H1 (cell line): Measurements from ENCODE around the gene WDR43. TPM values are rescaled to one million over a fixed set of nuclear protein-coding genes. Genes with fewer than 3 reads are reported as not detected.

Experiments
- CTCF ChIA-PET: fragments of 300-600 bp; sonication (Branson Sonifier 250); formaldehyde crosslinking; loops from one replicate; lab custom pipeline; 2021; ENCODE audit not compliant: partially characterized antibody; lab: Charles Lee
- POLR2A ChIA-PET: fragments of 300-600 bp; sonication (Branson Sonifier 250); formaldehyde crosslinking; loops from one replicate; lab custom pipeline; 2021; ENCODE audit warnings: inconsistent platforms; ENCODE audit not compliant: partially characterized antibody; lab: Charles Lee
- DNase-seq, 2 experiments: peaks; one replicate each; pipeline versions ENCODE4 v3.0.0 to v3.0.0-alpha.2; 2010 to 2022; ENCODE audit warnings: low spot score in 2 of 2, low read depth in 1 of 2, mixed read lengths in 1 of 2
- FAIRE-seq: peaks from 2 replicates; lab custom pipeline; 2011; peaks lifted over from hg19 to GRCh38; lab: Jason Lieb, UNC
- H2AFZ ChIP-seq: 2 replicates; pipeline ENCODE4 v1.8.1; 2012; ENCODE audit warnings: low read length, inconsistent platforms
- H2AK5ac ChIP-seq: 2 replicates; pipeline ENCODE4 v1.6.1; 2013; ENCODE audit warnings: low read depth, low read length
- H2BK120ac ChIP-seq: replicated peaks from 2 replicates; pipeline ENCODE3; 2013; ENCODE audit warnings: low read depth, low read length, inconsistent platforms
- H2BK12ac ChIP-seq: 2 replicates; pipeline ENCODE4 v1.6.1; 2013; ENCODE audit warnings: low read depth, low read length
- H2BK15ac ChIP-seq: 2 replicates; pipeline ENCODE4 v1.6.1; 2013; ENCODE audit warnings: low read length
- H2BK20ac ChIP-seq: 2 replicates; pipeline ENCODE4 v1.6.1; 2013; ENCODE audit warnings: low read length
- H2BK5ac ChIP-seq: 2 replicates; pipeline ENCODE4 v1.6.1; 2013; ENCODE audit warnings: low read depth, low read length
- H3K14ac ChIP-seq: 2 replicates; pipeline ENCODE4 v1.6.1; 2013; ENCODE audit warnings: inconsistent platforms; ENCODE audit not compliant: insufficient read length
- H3K18ac ChIP-seq: 2 replicates; pipeline ENCODE4 v1.6.1; 2013; ENCODE audit warnings: low read length; ENCODE audit errors: extremely low read depth
- H3K23ac ChIP-seq: 2 replicates; pipeline ENCODE4 v1.6.1; 2013; ENCODE audit warnings: inconsistent platforms; ENCODE audit not compliant: insufficient read length
- H3K23me2 ChIP-seq: 2 replicates; pipeline ENCODE4 v1.6.1; 2013; ENCODE audit warnings: low read depth, low read length
- H3K27ac ChIP-seq: 2 replicates; pipeline ENCODE4 v1.6.1; 2011; ENCODE audit warnings: low read depth, low read length, inconsistent platforms
- H3K27me3 ChIP-seq, 4 experiments: replicated peaks in 1 of 4; 1 replicate in 1 of 4; 2 replicates in 3 of 4; pipeline versions ENCODE4 v1.6.1 to v1.8.1; 2011 to 2013; ENCODE audit warnings: low read length in 3 of 4, mild to moderate bottlenecking in 3 of 4, inconsistent platforms in 2 of 4, mixed read lengths in 2 of 4, moderate library complexity in 1 of 4; ENCODE audit not compliant: control insufficient read depth in 3 of 4, insufficient read depth in 3 of 4; ENCODE audit errors: extremely low read depth in 1 of 4
- H3K36me3 ChIP-seq, 4 experiments: 2 replicates each; pipeline versions ENCODE4 v1.6.1 to v1.8.1; 2011 to 2013; ENCODE audit warnings: mild to moderate bottlenecking in 4 of 4, low read length in 3 of 4, moderate library complexity in 2 of 4, control low read depth in 1 of 4, inconsistent platforms in 1 of 4; ENCODE audit not compliant: insufficient read depth in 4 of 4, control insufficient read depth in 2 of 4
- H3K4ac ChIP-seq: replicated peaks from 2 replicates; pipeline ENCODE3; 2013; ENCODE audit warnings: low read length, low read depth, mixed read lengths, inconsistent platforms; ENCODE audit not compliant: insufficient read length
- H3K4me1 ChIP-seq, 4 experiments: replicated peaks in 1 of 4; 1 replicate in 1 of 4; 2 replicates in 3 of 4; pipeline versions ENCODE4 v1.6.1 to v1.8.1; 2011 to 2013; ENCODE audit warnings: low read length in 3 of 4, inconsistent platforms in 2 of 4, mixed read lengths in 1 of 4; ENCODE audit not compliant: insufficient read depth in 4 of 4, control insufficient read depth in 3 of 4
- H3K4me2 ChIP-seq, 2 experiments: 2 replicates each; pipeline versions ENCODE4 v1.6.1 to v1.8.1; 2011 to 2013; ENCODE audit warnings: low read depth in 2 of 2, low read length in 2 of 2, control low read depth in 1 of 2, inconsistent platforms in 1 of 2, mild to moderate bottlenecking in 1 of 2; ENCODE audit not compliant: insufficient read depth in 1 of 2
- H3K4me3 ChIP-seq, 4 experiments: fragments of 200-600, 300-600 bp in 1 of 4; sonication (generic), shearing (Covaris generic), sonication (Bioruptor Twin) in 1 of 4; 2 replicates each; pipeline versions ENCODE4 v1.5.1 to v1.8.1; 2011 to 2016; ENCODE audit warnings: low read length in 4 of 4, low read depth in 3 of 4, control low read depth in 2 of 4, inconsistent platforms in 2 of 4, mild to moderate bottlenecking in 2 of 4, mixed read lengths in 1 of 4, moderate library complexity in 1 of 4; ENCODE audit not compliant: insufficient read depth in 2 of 4; ENCODE audit errors: extremely low read depth in 1 of 4
- H3K56ac ChIP-seq: replicated peaks from 2 replicates; pipeline ENCODE3; 2013; ENCODE audit warnings: low read depth, mild to moderate bottlenecking, mixed read lengths, low read length, inconsistent platforms; ENCODE audit not compliant: insufficient read length
- H3K79me1 ChIP-seq: 2 replicates; pipeline ENCODE4 v1.6.1; 2013; ENCODE audit warnings: low read depth, low read length, control low read depth
- H3K79me2 ChIP-seq, 2 experiments: 2 replicates each; pipeline versions ENCODE4 v1.6.1 to v1.8.1; 2012 to 2013; ENCODE audit warnings: low read length in 2 of 2, mild to moderate bottlenecking in 2 of 2, inconsistent platforms in 1 of 2; ENCODE audit not compliant: insufficient read depth in 2 of 2, control insufficient read depth in 1 of 2
- H3K9ac ChIP-seq, 4 experiments: replicated peaks in 1 of 4; 1 replicate in 1 of 4; 2 replicates in 3 of 4; pipeline versions ENCODE4 v1.6.1 to v1.8.1; 2011 to 2013; ENCODE audit warnings: low read depth in 3 of 4, low read length in 3 of 4, control low read depth in 2 of 4, mild to moderate bottlenecking in 2 of 4, moderate library complexity in 2 of 4, inconsistent platforms in 1 of 4; ENCODE audit errors: extremely low read depth in 1 of 4
- H3K9me3 ChIP-seq, 2 experiments: 2 replicates each; pipeline versions ENCODE4 v1.6.1 to v1.8.1; 2012 to 2013; ENCODE audit warnings: mild to moderate bottlenecking in 2 of 2, moderate library complexity in 2 of 2, control low read depth in 1 of 2, inconsistent platforms in 1 of 2, low read depth in 1 of 2, low read length in 1 of 2, mixed read lengths in 1 of 2; ENCODE audit not compliant: insufficient read depth in 2 of 2
- H4K20me1 ChIP-seq, 2 experiments: replicated peaks in 1 of 2; 2 replicates each; pipeline versions ENCODE3 to v1.8.1; 2011 to 2013; ENCODE audit warnings: inconsistent platforms in 2 of 2, low read length in 2 of 2, mild to moderate bottlenecking in 1 of 2; ENCODE audit not compliant: insufficient read depth in 2 of 2, control insufficient read depth in 1 of 2
- H4K5ac ChIP-seq: 2 replicates; pipeline ENCODE4 v1.6.1; 2013; ENCODE audit warnings: low read length, low read depth, mixed read lengths, inconsistent platforms; ENCODE audit not compliant: insufficient read length
- H4K8ac ChIP-seq: 2 replicates; pipeline ENCODE4 v1.8.0; 2013; ENCODE audit warnings: mild to moderate bottlenecking, moderate library complexity, low read length, inconsistent platforms; ENCODE audit not compliant: insufficient read depth; ENCODE audit errors: extremely low read depth
- H4K91ac ChIP-seq: replicated peaks from 2 replicates; pipeline ENCODE3; 2013; ENCODE audit warnings: low read length, mixed read lengths, inconsistent platforms; ENCODE audit not compliant: insufficient read length
- CEBPB ChIP-seq: IDR thresholded peaks from 2 replicates; pipeline ENCODE4 v1.6.1; 2012; ENCODE audit warnings: low read depth, low read length
- CHD1 ChIP-seq: IDR thresholded peaks from 2 replicates; pipeline ENCODE4 v1.6.1; 2012; ENCODE audit warnings: low read depth, low read length, improper control_type of control experiment
- HDAC6 ChIP-seq: IDR thresholded peaks from one replicate; pipeline ENCODE4 v1.7.1; 2012; ENCODE audit warnings: low read depth, mild to moderate bottlenecking, inconsistent platforms, low read length, moderate library complexity
- POLR2A ChIP-seq, 2 experiments: IDR thresholded peaks; 1 replicate in 1 of 2; 2 replicates in 1 of 2; pipeline ENCODE4 v1.6.1; 2011; ENCODE audit warnings: low read depth in 2 of 2, low read length in 2 of 2, mild to moderate bottlenecking in 2 of 2; ENCODE audit errors: control extremely low read depth in 1 of 2
- SRF ChIP-seq: IDR thresholded peaks from 2 replicates; pipeline ENCODE4 v1.6.1; 2011; ENCODE audit warnings: mild to moderate bottlenecking, low read depth, low read length, moderate library complexity
- TAF7 ChIP-seq: optimal IDR thresholded peaks from 2 replicates; pipeline ENCODE3; 2011; ENCODE audit warnings: low read depth, mild to moderate bottlenecking, inconsistent platforms, low read length, moderate library complexity, borderline replicate concordance
- TCF12 ChIP-seq: IDR thresholded peaks from 2 replicates; pipeline ENCODE4 v1.6.1; 2011; ENCODE audit warnings: low read depth, mild to moderate bottlenecking, low read length
- USF2 ChIP-seq: IDR thresholded peaks from 2 replicates; pipeline ENCODE4 v1.6.1; 2011; ENCODE audit warnings: low read length, improper control_type of control experiment
- WGBS, 2 experiments: shearing (Covaris generic) in 1 of 2; methylation state at CpG; one replicate each; pipeline versions ENCODE4 v1.1.6 to v1.1.7; 2013 to 2015; ENCODE audit warnings: low lambda C conversion rate in 2 of 2, mixed read lengths in 2 of 2, inconsistent platforms in 1 of 2, low coverage in 1 of 2, missing lambda C conversion rate in 1 of 2; ENCODE audit not compliant: insufficient replicate concordance in 2 of 2, insufficient coverage in 1 of 2, insufficient read length in 1 of 2; ENCODE audit errors: extremely low coverage in 1 of 2, missing lambda C conversion rate in 1 of 2; 5-methylcytosine and 5-hydroxymethylcytosine counted together
- polyA plus RNA-seq, 7 experiments: library from polyadenylated mRNA; depleted of rRNA in 3 of 7; stranded (reverse) in 5 of 7; unstranded in 2 of 7; fragments of >200 nt in 5 of 7; fragments of 200-250 nt in 2 of 7; gene quantifications; 1 replicate in 5 of 7; 2 replicates in 1 of 7; 4 replicates in 1 of 7; pipeline versions ENCODE4 v1.2.1 to v1.2.3, GENCODE V29; 2011 to 2013; ENCODE audit warnings: missing spikeins in 2 of 7, mixed read lengths in 2 of 7
- total RNA-seq: library from RNA; stranded (reverse); fragmentation: NEBNext Ultra II Directional; extraction: Animal tissue kit (Norgen Biotek cat#: 25700); gene quantifications from 2 replicates; pipeline ENCODE4 v1.2.1, GENCODE V29; 2021

Gene WDR43
- total and polyA plus RNA-seq, 2 of the 8 experiments (the other 6 are each of a cell fraction or from before 2014, with no cell fraction given), result 57.8 to 142 TPM

- no peaks in the 10 kb centered on the region for H4K20me1 ChIP-seq
- H3K4me2 ChIP-seq, result peak overlapping the region; percentile 58 to 90
- H3K56ac ChIP-seq, result peak overlapping the region; percentile 54
- peaks cover 0 to 8% (median 0%) of the 10 kb centered on the region in 4 experiments; a peak in 1 of 8 replicates for H3K36me3 ChIP-seq
- ChIA-PET CTCF (interaction anchor here (0.9 to 2.7 kb wide), 3 partner anchors 24 to 303 kb away, joined by 3 to 9 read pairs (median 3); no protein-coding TSS in a partner anchor), POLR2A (interaction anchor here (0.6 to 4.0 kb wide), 14 partner anchors 9 to 185 kb away, joined by 3 to 63 read pairs (median 4); partner anchors contain the start of genes PPP1CB and WDR43)
- peak overlapping the region; percentile 44 for H3K4ac ChIP-seq
- peaks cover 5 to 37% of the 10 kb centered on the region in 2 experiments for H3K79me2 ChIP-seq
- TF ChIP-seq TCF12 (no peak), SRF (no peak), CHD1 (no peak), HDAC6 (no peak), TAF7 (no peak), POLR2A (IDR thresholded peaks at IDR 0.05; ENCODE audit: control extremely low read depth in 1 of 2, low read depth in 2 of 2, low read length in 2 of 2) (no peak), CEBPB (no peak), USF2 (no peak)
- WGBS, 2 experiments, result 3% methylated on average over 29 of the region's 29 CpGs; no CpG with 5 or more reads in 1 of the 2 experiments
- H2AFZ ChIP-seq, result peak overlapping the region; percentile 52
- no peak overlapping the region; the same call in none of the 2 replicates for H3K18ac ChIP-seq
- peak overlapping the region; percentile 82 to 87 (median 85) for H3K9ac ChIP-seq
- H3K27me3 ChIP-seq, result no peaks in the 10 kb centered on the region
- peak overlapping the region; percentile 74 for H3K27ac ChIP-seq
- 0 out of 2 replicates have a peak, but pooled peaks cover 4% of the 10 kb centered on the region for H3K79me1 ChIP-seq
- 0 out of 2 replicates have a peak, but pooled peaks cover 6% of the 10 kb centered on the region for H3K23me2 ChIP-seq
- H4K5ac ChIP-seq, result no peak overlapping the region
- no peak overlapping the region for H4K91ac ChIP-seq
- no peak overlapping the region for H2BK120ac ChIP-seq
- H2BK12ac ChIP-seq, result no peak overlapping the region
- no peak overlapping the region for H3K23ac ChIP-seq
- 0 out of 2 replicates have a peak overlapping the region, but pooled peaks have one; percentile 40 for H2BK5ac ChIP-seq
- DNase-seq (no peak), FAIRE-seq (no peak)
- H3K4me3 ChIP-seq, result peak overlapping the region; percentile 75 to 87 (median 84)
- peak overlapping the region; percentile 96 for H4K8ac ChIP-seq
- no peak overlapping the region for H2BK15ac ChIP-seq
- H3K14ac ChIP-seq, result no peak overlapping the region
- no peaks in the 10 kb centered on the region; a peak in 1 of 7 replicates for H3K4me1 ChIP-seq
- H3K9me3 ChIP-seq, result no peaks in the 10 kb centered on the region
- no peak overlapping the region for H2BK20ac ChIP-seq
- H2AK5ac ChIP-seq, result no peak overlapping the region
Observed at GRCh38 chr2:28869494-28870145, 24.8 kb upstream of the WDR43 start.
